GM19023 (cell line): ENCODE results near the gene LATS2.

Experiments used
- ATAC-seq: cut with Tn5 transposase; IDR thresholded peaks from one replicate; pipeline ENCODE4 v1.9.1; 2021; ENCODE audit warnings: mild to moderate bottlenecking, moderate library complexity; ENCODE audit not compliant: unreplicated experiment

LATS2 gene

GRCh38 chr13:21061029-21061763, at the start of gene LATS2:
TSS of gene LATS2 (minus strand) at chr13:21061586. CDS start at chr13:21046026, 15,560 bp downstream.
- ATAC-seq = peak; percentile 94

- ATAC-seq = no peak
Observed at GRCh38 chr13:21109168-21109567, 47.8 kb upstream of the LATS2 start.

- no peak for ATAC-seq
Observed at GRCh38 chr13:21106089-21106488, 44.7 kb upstream of the LATS2 start.

GRCh38 chr13:21104199-21105019, 43.0 kb upstream of the LATS2 start:
- no peak for ATAC-seq

- ATAC-seq = no peak
Observed at GRCh38 chr13:21101865-21102576, 40.6 kb upstream of the LATS2 start.

- ATAC-seq = no peak
Observed at GRCh38 chr13:21100994-21101757, 39.8 kb upstream of the LATS2 start.

- ATAC-seq = no peak
Observed at GRCh38 chr13:21100211-21100610, 38.8 kb upstream of the LATS2 start.

- no peak for ATAC-seq
Observed at GRCh38 chr13:21095311-21095710, 33.9 kb upstream of the LATS2 start.

GRCh38 chr13:21089830-21090229, 28.4 kb upstream of the LATS2 start:
- ATAC-seq = no peak

- no peak for ATAC-seq
Observed at GRCh38 chr13:21088534-21088933, 27.1 kb upstream of the LATS2 start.

- no peak for ATAC-seq
Observed at GRCh38 chr13:21086929-21087328, 25.5 kb upstream of the LATS2 start.

- ATAC-seq = no peak
Observed at GRCh38 chr13:21081926-21082325, 20.5 kb upstream of the LATS2 start.

GRCh38 chr13:21080593-21080891, 19.2 kb upstream of the LATS2 start:
- no peak for ATAC-seq

GRCh38 chr13:21079761-21080592, 18.6 kb upstream of the LATS2 start:
- ATAC-seq = no peak

- no peak for ATAC-seq
Observed at GRCh38 chr13:21079221-21079620, 17.8 kb upstream of the LATS2 start.

GRCh38 chr13:21078501-21078900, 17.1 kb upstream of the LATS2 start:
- no peak for ATAC-seq

- ATAC-seq = no peak
Observed at GRCh38 chr13:21077788-21078353, 16.5 kb upstream of the LATS2 start.

- ATAC-seq = no peak
Observed at GRCh38 chr13:21077076-21077787, 15.8 kb upstream of the LATS2 start.

GRCh38 chr13:21076253-21076652, 14.9 kb upstream of the LATS2 start:
- ATAC-seq = no peak
